ENCODE results near the gene EFNA5.

EFNA5 gene

DNA sequence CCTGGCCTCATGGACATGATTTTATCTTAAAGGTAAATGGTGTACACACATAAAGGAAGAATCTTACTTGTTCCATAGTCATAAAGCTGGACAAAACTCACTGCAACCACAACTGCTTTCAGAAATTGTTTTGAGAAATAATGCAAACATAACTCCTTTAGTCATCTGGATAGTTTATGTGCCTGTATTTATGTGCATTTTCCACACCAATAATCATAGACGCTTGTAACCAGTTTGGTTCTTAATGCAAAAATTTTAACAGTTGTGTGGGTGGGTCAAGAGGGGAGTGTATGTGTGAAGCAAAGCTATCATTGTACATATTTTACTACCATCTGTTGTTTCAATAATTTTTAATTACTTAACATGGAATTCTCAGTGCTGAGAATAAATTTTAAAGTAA is 80.1 kb downstream of the EFNA5 start:
- Histone ChIP-seq H3K9ac (ENCODE audit: low read length) (no peak overlapping the region), H3K4me3 (ENCODE audit: low read depth, low read length, poor library complexity, severe bottlenecking) (no peak overlapping the region), H3K27ac (ENCODE audit: low read depth, low read length, poor library complexity, severe bottlenecking) (no peak overlapping the region), H3K9me3 (ENCODE audit: low read length) (no peaks in the 10 kb centered on the region), H3K4me2 (ENCODE audit: low read length) (no peak overlapping the region), H3K27me3 (ENCODE audit: insufficient read depth, low read length) (no peaks in the 10 kb centered on the region), H3K4me1 (ENCODE audit: insufficient read depth, low read length, severe bottlenecking) (no peaks in the 10 kb centered on the region), H3F3A (ENCODE audit: insufficient read depth, low read length) (no peaks in the 10 kb centered on the region), H3K9me2 (ENCODE audit: low read depth, low read length) (no peaks in the 10 kb centered on the region), H4K20me1 (ENCODE audit: insufficient read depth, low read length) (no peaks in the 10 kb centered on the region), H3K36me3 (ENCODE audit: insufficient read depth, low read length) (no peaks in the 10 kb centered on the region), H3K79me2 (ENCODE audit: insufficient read depth, low read length) (no peaks in the 10 kb centered on the region), H2AFZ (ENCODE audit: low read length) (no peak overlapping the region)
- TF ChIP-seq, protein P1, sequence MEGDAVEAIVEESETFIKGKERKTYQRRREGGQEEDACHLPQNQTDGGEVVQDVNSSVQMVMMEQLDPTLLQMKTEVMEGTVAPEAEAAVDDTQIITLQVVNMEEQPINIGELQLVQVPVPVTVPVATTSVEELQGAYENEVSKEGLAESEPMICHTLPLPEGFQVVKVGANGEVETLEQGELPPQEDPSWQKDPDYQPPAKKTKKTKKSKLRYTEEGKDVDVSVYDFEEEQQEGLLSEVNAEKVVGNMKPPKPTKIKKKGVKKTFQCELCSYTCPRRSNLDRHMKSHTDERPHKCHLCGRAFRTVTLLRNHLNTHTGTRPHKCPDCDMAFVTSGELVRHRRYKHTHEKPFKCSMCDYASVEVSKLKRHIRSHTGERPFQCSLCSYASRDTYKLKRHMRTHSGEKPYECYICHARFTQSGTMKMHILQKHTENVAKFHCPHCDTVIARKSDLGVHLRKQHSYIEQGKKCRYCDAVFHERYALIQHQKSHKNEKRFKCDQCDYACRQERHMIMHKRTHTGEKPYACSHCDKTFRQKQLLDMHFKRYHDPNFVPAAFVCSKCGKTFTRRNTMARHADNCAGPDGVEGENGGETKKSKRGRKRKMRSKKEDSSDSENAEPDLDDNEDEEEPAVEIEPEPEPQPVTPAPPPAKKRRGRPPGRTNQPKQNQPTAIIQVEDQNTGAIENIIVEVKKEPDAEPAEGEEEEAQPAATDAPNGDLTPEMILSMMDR (IDR thresholded peaks at IDR 0.05; ENCODE audit: low read length), result no peak
- no peak for TF ChIP-seq EZH2 (IDR thresholded peaks at IDR 0.05; ENCODE audit: borderline replicate concordance, low read length)

DNA sequence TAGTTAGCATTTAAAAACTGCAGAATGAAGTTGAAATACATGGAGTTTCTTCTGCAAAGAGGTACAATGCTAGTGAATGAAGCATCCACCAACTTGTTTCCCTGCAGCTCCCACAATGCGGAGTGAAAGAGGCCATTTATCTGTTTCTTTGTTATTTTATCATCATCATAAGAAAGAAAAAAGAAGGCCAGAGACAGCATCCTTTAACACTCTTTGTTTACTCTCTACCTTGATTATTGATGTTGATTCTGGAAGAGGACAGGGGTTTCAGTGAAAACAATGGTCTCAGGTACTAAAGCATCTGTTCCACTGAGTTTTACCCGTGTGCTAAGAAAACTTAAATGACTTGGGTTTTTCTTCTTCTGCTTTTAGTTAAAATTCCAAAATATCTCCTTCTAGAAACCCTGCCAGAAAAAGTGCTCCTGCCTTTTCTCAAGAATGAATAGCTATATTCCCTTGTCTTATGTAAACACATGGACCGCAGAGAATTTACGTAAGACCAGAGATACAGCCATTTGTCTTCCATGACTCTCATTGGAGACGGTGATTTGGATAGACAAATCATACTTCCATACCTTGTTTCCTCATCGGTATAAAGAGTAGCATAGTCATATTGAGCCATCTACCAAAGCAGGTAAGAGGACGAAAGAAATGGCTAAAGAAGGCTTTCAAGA is 81.1 kb downstream of the EFNA5 start:
- H3K9me3 ChIP-seq (ENCODE audit: low read length), result no peaks in the 10 kb centered on the region
- no peak overlapping the region for H2AFZ ChIP-seq (ENCODE audit: low read length)
- H3F3A ChIP-seq (ENCODE audit: insufficient read depth, low read length), result no peaks in the 10 kb centered on the region
- TF ChIP-seq EZH2 (IDR thresholded peaks at IDR 0.05; ENCODE audit: borderline replicate concordance, low read length), result no peak
- TF ChIP-seq, protein P1 (IDR thresholded peaks at IDR 0.05; ENCODE audit: low read length), result no peak
- no peaks in the 10 kb centered on the region for H3K27me3 ChIP-seq (ENCODE audit: insufficient read depth, low read length)
- no peak overlapping the region for H3K9ac ChIP-seq (ENCODE audit: low read length)
- H3K79me2 ChIP-seq (ENCODE audit: insufficient read depth, low read length), result no peaks in the 10 kb centered on the region
- H4K20me1 ChIP-seq (ENCODE audit: insufficient read depth, low read length), result no peaks in the 10 kb centered on the region
- no peak overlapping the region for H3K4me2 ChIP-seq (ENCODE audit: low read length)
- H3K9me2 ChIP-seq (ENCODE audit: low read depth, low read length), result no peaks in the 10 kb centered on the region
- no peak overlapping the region for H3K4me3 ChIP-seq (ENCODE audit: low read depth, low read length, poor library complexity, severe bottlenecking)
- H3K4me1 ChIP-seq (ENCODE audit: insufficient read depth, low read length, severe bottlenecking), result no peaks in the 10 kb centered on the region
- H3K27ac ChIP-seq (ENCODE audit: low read depth, low read length, poor library complexity, severe bottlenecking), result no peak overlapping the region
- no peaks in the 10 kb centered on the region for H3K36me3 ChIP-seq (ENCODE audit: insufficient read depth, low read length)

DNA sequence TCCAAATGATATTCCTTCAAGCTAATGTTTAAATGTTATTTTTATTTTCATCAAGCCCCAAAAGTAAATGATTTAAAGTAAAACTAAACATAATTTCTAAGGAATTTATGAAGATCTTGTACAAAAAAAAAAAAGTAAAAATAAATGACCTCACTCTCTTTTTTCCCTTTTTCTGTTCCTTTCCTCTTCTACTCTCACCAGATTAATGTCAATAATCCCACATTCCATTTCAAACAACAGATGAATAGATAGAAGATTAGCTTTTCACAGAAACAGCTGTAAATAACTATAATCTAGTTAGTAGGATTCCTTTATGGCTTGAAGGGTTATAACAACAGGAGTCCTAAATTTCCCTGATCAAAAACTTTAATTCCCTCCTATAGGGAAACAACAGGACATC is 88.1 kb downstream of the EFNA5 start:
- H3K4me3 ChIP-seq (ENCODE audit: low read depth, low read length, poor library complexity, severe bottlenecking), result no peak overlapping the region
- H3K27me3 ChIP-seq (ENCODE audit: insufficient read depth, low read length), result no peaks in the 10 kb centered on the region
- H3F3A ChIP-seq (ENCODE audit: insufficient read depth, low read length), result no peaks in the 10 kb centered on the region
- H2AFZ ChIP-seq (ENCODE audit: low read length), result no peak overlapping the region
- H3K27ac ChIP-seq (ENCODE audit: low read depth, low read length, poor library complexity, severe bottlenecking), result no peak overlapping the region
- no peaks in the 10 kb centered on the region for H3K9me3 ChIP-seq (ENCODE audit: low read length)
- no peaks in the 10 kb centered on the region for H4K20me1 ChIP-seq (ENCODE audit: insufficient read depth, low read length)
- no peaks in the 10 kb centered on the region for H3K9me2 ChIP-seq (ENCODE audit: low read depth, low read length)
- H3K9ac ChIP-seq (ENCODE audit: low read length), result no peak overlapping the region
- H3K36me3 ChIP-seq (ENCODE audit: insufficient read depth, low read length), result no peaks in the 10 kb centered on the region
- H3K4me2 ChIP-seq (ENCODE audit: low read length), result no peak overlapping the region
- H3K79me2 ChIP-seq (ENCODE audit: insufficient read depth, low read length), result no peaks in the 10 kb centered on the region
- TF ChIP-seq, protein P1 (IDR thresholded peaks at IDR 0.05; ENCODE audit: low read length), result no peak
- TF ChIP-seq EZH2 (IDR thresholded peaks at IDR 0.05; ENCODE audit: borderline replicate concordance, low read length), result no peak
- no peaks in the 10 kb centered on the region for H3K4me1 ChIP-seq (ENCODE audit: insufficient read depth, low read length, severe bottlenecking)

All from OCI-LY1 (cell line).